IgD-negative memory B cell (primary cell): Measurements from ENCODE around the gene TLK1. TPM values are rescaled to one million over a fixed set of nuclear protein-coding genes. Genes with fewer than 3 reads are reported as not detected.

Experiments
- H3K27ac Mint-ChIP-seq, 3 donors: one replicate each; pipeline ENCODE4 v1.8.0; 2020 to 2022; ENCODE audit warnings: mild to moderate bottlenecking in 3 of 3, mixed read lengths in 3 of 3, moderate library complexity in 1 of 3
- H3K27me3 Mint-ChIP-seq: one replicate; pipeline ENCODE4 v1.8.0; 2021; ENCODE audit warnings: mixed read lengths
- H3K36me3 Mint-ChIP-seq: one replicate; pipeline ENCODE4 v1.8.0; 2020; ENCODE audit warnings: mild to moderate bottlenecking, mixed read lengths
- H3K4me1 Mint-ChIP-seq, 3 donors: one replicate each; pipeline ENCODE4 v1.8.0; 2020 to 2022; ENCODE audit warnings: mixed read lengths in 3 of 3, mild to moderate bottlenecking in 1 of 3
- H3K4me3 Mint-ChIP-seq, 4 donors: one replicate each; pipeline ENCODE4 v1.8.0; 2020 to 2022; ENCODE audit warnings: mild to moderate bottlenecking in 4 of 4, mixed read lengths in 4 of 4, moderate library complexity in 3 of 4
- H3K9me3 Mint-ChIP-seq, 3 donors: one replicate each; pipeline ENCODE4 v1.8.0; 2020 to 2021; ENCODE audit warnings: mixed read lengths in 3 of 3, mild to moderate bottlenecking in 1 of 3
- polyA plus RNA-seq: library from polyadenylated mRNA; unstranded; fragments of 300-500 nt; fragmentation: Illumina TruSeq; gene quantifications from one replicate; pipeline ENCODE4 v1.2.3, GENCODE V29; 2021

The TLK1 gene
- polyA plus RNA-seq, 1 donor from 2014 or later, result 104 TPM

GRCh38 chr2:171142398-171142797 lies 18.3 kb downstream of the TLK1 start:
- H3K9me3 Mint-ChIP-seq, result no peaks in the 10 kb centered on the region
- peak overlapping the region in 2 of 3 donors; percentile 25 to 52 for H3K27ac Mint-ChIP-seq
- H3K4me1 Mint-ChIP-seq, result peaks cover 57 to 68% (median 66%) of the 10 kb centered on the region in 3 donors
- H3K4me3 Mint-ChIP-seq, result peak overlapping the region in 2 of 4 donors; percentile 35 to 49
- H3K36me3 Mint-ChIP-seq, result no peaks in the 10 kb centered on the region
- H3K27me3 Mint-ChIP-seq, result no peaks in the 10 kb centered on the region

- Mint-ChIP-seq H3K36me3 (peaks cover under 1% of the 10 kb centered on the region), H3K4me1 (peaks cover 53 to 66% (median 61%) of the 10 kb centered on the region in 3 donors), H3K9me3 (no peaks in the 10 kb centered on the region), H3K27ac (peak overlapping the region in 2 of 3 donors; percentile 52 to 77), H3K27me3 (no peaks in the 10 kb centered on the region), H3K4me3 (peak overlapping the region in 3 of 4 donors; percentile 6 to 75 (median 24))
These were observed 19.4 kb downstream of the TLK1 start for GRCh38 chr2:171141320-171141719.

GRCh38 chr2:171139860-171140259 lies 20.8 kb downstream of the TLK1 start:
- peaks cover 3% of the 10 kb centered on the region for H3K36me3 Mint-ChIP-seq
- no peak overlapping the region for H3K27ac Mint-ChIP-seq
- no peaks in the 10 kb centered on the region for H3K9me3 Mint-ChIP-seq
- H3K4me3 Mint-ChIP-seq, result peak overlapping the region in 1 of 4 donors; percentile 83
- no peaks in the 10 kb centered on the region for H3K27me3 Mint-ChIP-seq
- peaks cover 59 to 69% (median 65%) of the 10 kb centered on the region in 3 donors for H3K4me1 Mint-ChIP-seq

GRCh38 chr2:171136024-171136423 lies 24.7 kb downstream of the TLK1 start:
- Mint-ChIP-seq H3K27ac (peak overlapping the region in 2 of 3 donors; percentile 1 to 17), H3K27me3 (no peaks in the 10 kb centered on the region), H3K36me3 (peaks cover 8% of the 10 kb centered on the region), H3K4me1 (peaks cover 48 to 67% (median 59%) of the 10 kb centered on the region in 3 donors), H3K9me3 (no peaks in the 10 kb centered on the region), H3K4me3 (peak overlapping the region in 3 of 4 donors; percentile 4 to 58 (median 21))

GRCh38 chr2:171134624-171135230 lies 26.0 kb downstream of the TLK1 start:
- H3K4me3 Mint-ChIP-seq, result peak overlapping the region in 1 of 4 donors; percentile 18
- H3K4me1 Mint-ChIP-seq, result peaks cover 44 to 59% (median 55%) of the 10 kb centered on the region in 3 donors
- no peaks in the 10 kb centered on the region for H3K27me3 Mint-ChIP-seq
- no peaks in the 10 kb centered on the region for H3K9me3 Mint-ChIP-seq
- no peak overlapping the region for H3K27ac Mint-ChIP-seq
- peaks cover 8% of the 10 kb centered on the region for H3K36me3 Mint-ChIP-seq

- Mint-ChIP-seq H3K36me3 (peaks cover 10% of the 10 kb centered on the region), H3K27ac (no peak overlapping the region), H3K4me1 (peaks cover 48 to 66% (median 62%) of the 10 kb centered on the region in 3 donors), H3K4me3 (no peak overlapping the region), H3K27me3 (no peaks in the 10 kb centered on the region), H3K9me3 (no peaks in the 10 kb centered on the region)
These were observed 28.6 kb downstream of the TLK1 start for GRCh38 chr2:171132086-171132485.

- Mint-ChIP-seq H3K9me3 (no peaks in the 10 kb centered on the region), H3K27ac (peak overlapping the region in 1 of 3 donors; percentile 20), H3K36me3 (peaks cover 8% of the 10 kb centered on the region), H3K4me3 (peak overlapping the region in 1 of 4 donors; percentile 58), H3K4me1 (peaks cover 50 to 66% (median 58%) of the 10 kb centered on the region in 3 donors), H3K27me3 (no peaks in the 10 kb centered on the region)
These were observed 32.2 kb downstream of the TLK1 start for GRCh38 chr2:171128461-171128860.

GRCh38 chr2:171124541-171124940 lies 36.2 kb downstream of the TLK1 start:
- H3K4me1 Mint-ChIP-seq, result peaks cover 46 to 56% (median 50%) of the 10 kb centered on the region in 3 donors
- H3K27ac Mint-ChIP-seq, result no peak overlapping the region
- no peaks in the 10 kb centered on the region for H3K27me3 Mint-ChIP-seq
- peaks cover 6% of the 10 kb centered on the region for H3K36me3 Mint-ChIP-seq
- H3K9me3 Mint-ChIP-seq, result no peaks in the 10 kb centered on the region
- H3K4me3 Mint-ChIP-seq, result no peak overlapping the region

GRCh38 chr2:171109571-171109970 lies 51.1 kb downstream of the TLK1 start:
- Mint-ChIP-seq H3K9me3 (no peaks in the 10 kb centered on the region), H3K4me1 (peaks cover 24 to 63% (median 43%) of the 10 kb centered on the region in 3 donors), H3K36me3 (peaks cover 14% of the 10 kb centered on the region), H3K4me3 (peak overlapping the region in 1 of 4 donors; percentile 14), H3K27me3 (no peaks in the 10 kb centered on the region), H3K27ac (peak overlapping the region; percentile 55 to 74 (median 58))

GRCh38 chr2:171109020-171109419 lies 51.7 kb downstream of the TLK1 start:
- no peak overlapping the region for H3K4me3 Mint-ChIP-seq
- no peaks in the 10 kb centered on the region for H3K9me3 Mint-ChIP-seq
- H3K27me3 Mint-ChIP-seq, result no peaks in the 10 kb centered on the region
- peak overlapping the region in 2 of 3 donors; percentile 55 to 58 for H3K27ac Mint-ChIP-seq
- peaks cover 11% of the 10 kb centered on the region for H3K36me3 Mint-ChIP-seq
- peaks cover 27 to 68% (median 44%) of the 10 kb centered on the region in 3 donors for H3K4me1 Mint-ChIP-seq

GRCh38 chr2:171107803-171108202 lies 52.9 kb downstream of the TLK1 start:
- peak overlapping the region in 1 of 4 donors; percentile 31 for H3K4me3 Mint-ChIP-seq
- peak overlapping the region in 1 of 3 donors; percentile 55 for H3K27ac Mint-ChIP-seq

GRCh38 chr2:171104379-171104778 lies 56.3 kb downstream of the TLK1 start:
- Mint-ChIP-seq H3K27me3 (no peaks in the 10 kb centered on the region), H3K9me3 (peaks cover under 1 to 5% (median 4%) of the 10 kb centered on the region in 3 donors), H3K4me1 (peaks cover 35 to 64% (median 37%) of the 10 kb centered on the region in 3 donors), H3K36me3 (peaks cover 22% of the 10 kb centered on the region), H3K4me3 (peak overlapping the region in 1 of 4 donors; percentile 59), H3K27ac (peak overlapping the region in 1 of 3 donors; percentile 83)

More at GRCh38 chr2:171107803-171108202, 52.9 kb downstream of the TLK1 start:
- Mint-ChIP-seq H3K4me1 (peaks cover 30 to 76% (median 47%) of the 10 kb centered on the region in 3 donors), H3K36me3 (peaks cover 12% of the 10 kb centered on the region), H3K9me3 (no peaks in the 10 kb centered on the region), H3K27me3 (no peaks in the 10 kb centered on the region)

GRCh38 chr2:171102802-171103201 lies 57.9 kb downstream of the TLK1 start:
- no peak overlapping the region for H3K4me3 Mint-ChIP-seq
- peaks cover 34% of the 10 kb centered on the region for H3K36me3 Mint-ChIP-seq
- no peaks in the 10 kb centered on the region for H3K27me3 Mint-ChIP-seq
- peaks cover 5 to 17% (median 6%) of the 10 kb centered on the region in 3 donors for H3K9me3 Mint-ChIP-seq
- peaks cover 31 to 52% (median 34%) of the 10 kb centered on the region in 3 donors for H3K4me1 Mint-ChIP-seq
- H3K27ac Mint-ChIP-seq, result peak overlapping the region; percentile 8 to 57 (median 55)

GRCh38 chr2:171100370-171100769 lies 60.3 kb downstream of the TLK1 start:
- H3K27me3 Mint-ChIP-seq, result no peaks in the 10 kb centered on the region
- H3K27ac Mint-ChIP-seq, result no peak overlapping the region
- H3K4me1 Mint-ChIP-seq, result peaks cover 27 to 41% (median 32%) of the 10 kb centered on the region in 3 donors
- H3K4me3 Mint-ChIP-seq, result peak overlapping the region in 1 of 4 donors; percentile 61
- H3K9me3 Mint-ChIP-seq, result peaks cover 5 to 17% (median 6%) of the 10 kb centered on the region in 3 donors
- peaks cover 34% of the 10 kb centered on the region for H3K36me3 Mint-ChIP-seq

- H3K36me3 Mint-ChIP-seq, result peaks cover 30% of the 10 kb centered on the region
- H3K4me3 Mint-ChIP-seq, result no peak overlapping the region
- no peaks in the 10 kb centered on the region for H3K27me3 Mint-ChIP-seq
- H3K27ac Mint-ChIP-seq, result no peak overlapping the region
- H3K9me3 Mint-ChIP-seq, result peaks cover 5 to 17% (median 6%) of the 10 kb centered on the region in 3 donors
- H3K4me1 Mint-ChIP-seq, result peaks cover 27 to 41% (median 37%) of the 10 kb centered on the region in 3 donors
These were observed 62.1 kb downstream of the TLK1 start for GRCh38 chr2:171098607-171099006.
